Measurements from ENCODE around the gene CSNK1G1.

CSNK1G1 gene

DNA sequence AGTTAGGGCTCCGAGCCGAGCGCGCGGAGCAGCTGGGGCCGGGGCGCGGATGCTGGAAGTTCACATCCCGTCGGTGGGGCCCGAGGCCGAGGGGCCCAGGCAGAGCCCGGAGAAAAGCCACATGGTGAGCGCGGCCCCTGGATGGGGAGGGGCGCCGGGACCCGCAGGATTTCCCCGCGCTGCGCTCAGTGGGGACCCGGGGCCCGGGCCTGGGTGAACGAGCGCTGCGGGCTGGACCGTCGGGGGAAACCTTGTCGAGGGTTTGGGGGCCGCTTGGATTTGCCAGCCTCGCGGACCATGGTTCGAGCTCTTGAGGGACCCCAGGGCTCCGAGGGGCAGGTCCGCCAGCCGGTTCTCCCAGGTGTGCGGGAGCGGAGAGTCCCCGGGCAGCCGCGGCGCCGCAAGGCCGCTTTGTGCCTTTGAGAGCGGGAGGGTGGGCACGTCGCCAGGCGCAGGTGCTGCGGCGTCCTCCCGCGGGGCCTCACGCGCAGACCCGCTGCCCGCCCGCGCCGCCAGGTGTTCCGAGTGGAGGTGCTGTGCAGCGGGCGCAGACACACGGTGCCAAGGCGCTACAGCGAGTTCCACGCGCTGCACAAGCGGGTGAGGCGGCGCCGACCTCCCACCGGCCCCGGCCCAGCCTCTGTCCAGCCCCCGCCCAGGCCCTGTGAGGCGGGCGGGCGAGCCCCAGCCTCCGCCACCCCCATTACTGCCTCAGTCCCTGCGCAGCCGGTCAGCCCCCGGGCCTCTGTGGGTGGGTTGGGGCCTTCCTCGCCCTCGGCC lies 204.1 kb downstream of the CSNK1G1 start, which contains the start of gene SNX22:
Gene SNX22 (plus strand): TSS at position 5 of the 780 bp plus-strand sequence. CDS start 45 bp downstream, at position 50.
- DNase-seq = no peak

DNA sequence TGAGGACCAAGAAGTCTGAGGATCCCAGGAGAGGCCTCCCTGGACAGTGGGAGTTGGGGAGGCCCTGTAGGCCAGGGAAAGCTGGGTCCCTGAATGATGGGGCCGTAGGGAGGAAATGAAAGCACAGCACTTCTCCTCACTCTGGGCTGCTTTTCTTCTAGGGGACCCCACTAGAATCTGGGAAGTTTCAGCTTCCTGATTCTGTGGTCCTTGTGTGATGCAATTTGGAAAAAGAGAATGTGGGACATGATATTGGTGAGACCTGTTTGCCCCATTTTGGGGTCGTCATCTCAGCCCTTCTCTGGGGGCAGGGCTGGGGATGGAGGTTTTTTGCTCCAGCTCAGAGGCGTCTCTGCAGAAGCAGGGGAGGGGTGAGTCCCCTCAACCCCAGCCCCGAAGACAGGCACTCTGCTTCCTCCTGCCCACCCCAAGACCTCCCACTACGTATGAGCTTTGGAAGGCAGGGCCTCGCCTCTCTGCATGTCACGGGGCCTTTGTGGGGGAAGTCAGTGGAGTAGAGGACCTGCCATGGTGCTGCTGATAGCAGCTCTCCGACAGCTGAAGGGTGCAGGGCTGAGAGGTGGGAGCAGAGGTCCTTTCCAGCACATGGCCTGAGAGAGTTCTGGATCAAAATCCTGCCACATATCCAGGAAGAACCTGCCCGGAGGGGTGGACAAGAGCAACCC lies 205.9 kb downstream of the CSNK1G1 start:
- DNase-seq = no peak

DNA sequence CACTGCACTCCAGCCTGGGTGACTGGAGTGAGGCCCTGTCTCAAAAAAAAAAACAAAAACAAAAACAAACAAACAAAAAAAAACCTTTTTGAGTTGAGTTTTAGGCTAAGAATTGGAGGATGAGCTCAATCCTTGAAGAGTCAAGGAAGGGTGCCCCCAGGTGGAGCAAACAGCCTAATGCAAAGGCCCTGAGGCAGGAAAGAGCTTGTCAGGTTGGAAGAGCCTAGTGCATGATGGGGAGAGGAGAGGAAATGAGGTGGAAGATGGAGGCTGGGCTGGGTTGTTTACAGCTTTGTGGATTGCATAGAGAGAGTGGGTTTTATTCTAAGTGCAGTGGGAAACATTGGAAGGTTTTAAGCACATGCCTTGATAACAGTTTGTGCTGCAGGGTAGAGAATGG lies 206.5 kb downstream of the CSNK1G1 start:
- DNase-seq = no peak

DNA sequence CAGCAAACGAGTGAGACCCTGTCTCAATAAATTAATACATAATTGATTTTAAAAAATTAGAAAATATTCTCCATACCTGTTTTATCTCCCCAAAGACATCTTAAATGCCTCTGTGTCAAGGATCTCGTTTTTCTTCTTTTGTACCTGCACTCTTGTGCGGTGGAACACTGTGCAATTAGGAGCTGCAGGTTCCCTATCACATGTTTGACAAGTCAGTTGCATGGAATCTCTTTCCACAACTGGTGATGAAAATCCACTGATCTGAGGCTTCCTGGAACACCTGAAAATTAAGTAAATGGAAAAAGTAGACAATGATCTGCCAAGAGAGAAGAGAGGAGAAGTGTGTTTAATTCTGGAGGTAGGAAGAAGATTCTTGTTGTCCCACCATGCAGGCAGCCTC lies 207.4 kb downstream of the CSNK1G1 start:
- DNase-seq = no peak

DNA sequence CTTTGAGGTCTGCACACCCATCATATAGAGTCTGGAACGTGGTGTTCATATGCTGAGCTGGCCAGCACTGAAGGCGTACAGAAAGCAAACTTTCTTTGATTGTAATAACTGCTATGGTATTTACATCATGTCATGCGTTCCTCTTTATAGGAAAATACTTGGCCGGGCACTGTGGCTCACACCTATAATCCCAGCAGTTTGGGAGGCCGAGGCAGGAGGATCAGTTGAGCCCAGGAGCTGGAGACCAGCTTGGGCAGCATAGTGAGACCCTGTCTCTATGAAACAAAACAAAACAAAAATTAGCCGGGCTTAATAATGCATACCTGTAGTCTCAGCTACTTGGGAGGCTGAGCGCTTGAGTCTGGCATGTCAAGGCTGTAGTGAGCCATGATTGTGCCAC lies 207.8 kb downstream of the CSNK1G1 start:
- no peak for DNase-seq

DNA sequence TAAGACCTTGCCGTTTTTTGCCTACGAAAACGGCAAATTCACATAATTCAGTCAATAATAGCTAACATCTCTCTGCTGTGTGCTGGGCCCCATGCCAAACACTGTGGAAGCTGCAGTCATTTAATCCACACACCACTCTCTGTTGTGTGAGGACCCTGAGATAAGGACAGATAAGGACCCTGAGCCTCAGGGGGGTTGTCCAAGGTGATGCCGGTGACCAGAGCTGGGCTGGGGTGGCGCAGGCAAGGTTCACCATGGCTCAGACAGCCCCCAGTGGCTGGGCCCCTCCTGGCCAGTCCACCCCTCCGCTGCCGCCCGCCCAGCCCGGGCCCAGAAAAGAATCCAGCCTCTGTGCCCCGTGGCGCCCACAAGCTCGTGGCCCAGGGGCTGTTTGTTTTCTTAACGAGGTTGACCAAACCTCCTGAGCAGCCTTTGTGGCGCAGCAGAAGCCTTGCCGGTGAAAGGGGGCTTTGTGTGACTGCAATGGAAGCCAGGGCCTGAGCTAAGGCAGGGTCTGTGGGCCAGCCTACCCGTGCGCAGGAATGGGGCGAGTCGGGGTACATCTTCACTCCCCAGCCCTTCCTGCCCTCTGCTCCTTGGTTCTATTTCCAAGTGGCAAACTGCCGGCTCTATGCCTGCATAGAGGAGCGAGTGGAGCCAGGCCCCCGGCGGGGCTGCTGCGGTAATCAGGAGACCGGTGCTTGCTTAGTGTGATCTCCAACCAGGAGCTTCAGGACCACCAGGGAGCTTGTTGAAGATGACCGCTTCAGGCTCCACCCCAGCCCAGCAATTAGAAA lies 208.9 kb downstream of the CSNK1G1 start:
- DNase-seq = no peak

DNA sequence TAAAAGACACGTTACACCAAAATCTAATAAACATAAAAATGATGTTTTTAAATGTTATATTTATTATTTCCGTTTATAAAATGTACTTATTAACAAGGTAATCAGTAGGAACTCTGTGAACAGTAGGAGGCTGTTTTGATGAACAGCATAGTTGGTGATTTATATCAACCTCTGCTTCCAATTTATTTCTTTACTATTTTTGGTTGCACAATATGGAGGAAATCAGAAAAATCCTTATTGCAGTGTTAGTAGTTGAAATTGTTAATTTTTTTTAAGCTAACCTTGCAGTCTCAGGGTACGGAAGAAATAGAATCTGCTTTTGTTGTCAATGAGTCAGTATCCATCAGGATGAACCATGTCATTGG lies 209.5 kb downstream of the CSNK1G1 start:
- no peak for DNase-seq

DNA sequence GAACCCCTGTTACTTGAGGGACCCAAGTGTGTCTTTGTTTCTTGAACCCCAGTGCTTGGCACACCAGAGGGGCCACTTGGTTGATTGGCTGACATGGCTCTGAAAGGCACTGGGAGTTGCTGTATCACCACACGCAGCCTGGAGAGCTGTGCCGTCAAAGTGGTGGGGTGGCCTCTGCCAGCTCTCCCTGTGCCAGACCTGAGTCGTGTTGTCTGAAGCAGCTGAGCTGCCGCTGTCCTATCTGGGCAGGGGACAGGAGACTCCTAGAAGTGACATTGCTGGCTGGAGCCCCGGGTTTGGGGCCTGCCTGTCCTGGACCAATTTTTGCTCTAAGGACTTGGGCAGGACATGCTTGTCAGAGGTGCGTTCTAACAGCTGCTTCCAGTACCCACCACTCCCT lies 209.9 kb downstream of the CSNK1G1 start:
- no peak for DNase-seq

DNA sequence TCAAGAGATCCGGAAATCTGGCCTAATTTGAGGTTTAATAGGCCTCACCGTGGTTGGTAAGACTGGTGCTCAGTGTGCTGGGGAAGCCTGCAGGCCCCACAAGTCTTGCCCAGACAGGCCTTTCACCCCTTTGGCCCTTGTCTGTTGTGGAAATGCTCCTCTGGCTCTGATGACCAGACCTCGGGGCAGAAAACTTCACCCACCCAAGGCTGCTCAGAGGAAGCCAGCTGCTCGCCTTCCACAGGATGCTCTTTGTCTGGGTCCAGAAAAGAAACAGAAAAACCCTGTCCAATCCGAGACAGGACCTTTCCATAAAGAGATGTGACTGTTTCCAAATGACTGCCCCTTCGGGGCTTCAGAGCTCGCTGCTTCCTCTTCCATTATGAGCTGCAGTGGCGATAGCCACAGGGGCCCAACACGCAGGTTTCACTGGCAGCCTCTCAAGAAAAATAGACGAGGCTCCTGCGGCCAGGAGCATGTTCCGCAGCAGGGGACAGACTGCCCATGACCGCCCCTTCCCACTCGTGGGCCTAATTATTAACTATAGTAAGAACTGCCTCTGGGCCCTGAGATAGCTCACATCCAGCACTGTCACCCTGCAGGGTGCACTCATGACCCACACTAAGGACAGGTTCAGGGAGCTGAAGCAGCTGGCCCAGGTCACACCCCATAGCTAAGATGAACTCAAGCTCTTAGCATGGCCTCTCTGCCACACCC lies 211.2 kb downstream of the CSNK1G1 start:
- no peak for DNase-seq

DNA sequence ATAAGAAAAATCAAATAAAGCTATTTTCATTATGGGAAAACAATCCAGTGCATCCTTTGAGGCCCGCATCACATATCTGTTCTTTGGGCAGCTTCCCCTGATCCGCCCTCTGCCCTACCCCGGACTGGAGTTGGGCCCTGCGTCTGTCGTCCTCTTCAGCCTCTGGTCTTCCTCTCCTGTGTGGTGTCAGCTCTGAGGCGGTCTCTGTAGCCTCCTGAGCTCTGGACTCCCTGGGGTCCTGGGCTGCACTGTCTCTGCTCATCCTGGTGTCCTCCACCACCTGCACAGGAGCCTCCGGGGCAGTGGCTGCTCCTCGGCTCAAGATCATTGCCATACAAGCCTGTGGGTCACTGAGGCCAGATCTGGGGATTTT lies 211.8 kb downstream of the CSNK1G1 start:
- DNase-seq = no peak

DNA sequence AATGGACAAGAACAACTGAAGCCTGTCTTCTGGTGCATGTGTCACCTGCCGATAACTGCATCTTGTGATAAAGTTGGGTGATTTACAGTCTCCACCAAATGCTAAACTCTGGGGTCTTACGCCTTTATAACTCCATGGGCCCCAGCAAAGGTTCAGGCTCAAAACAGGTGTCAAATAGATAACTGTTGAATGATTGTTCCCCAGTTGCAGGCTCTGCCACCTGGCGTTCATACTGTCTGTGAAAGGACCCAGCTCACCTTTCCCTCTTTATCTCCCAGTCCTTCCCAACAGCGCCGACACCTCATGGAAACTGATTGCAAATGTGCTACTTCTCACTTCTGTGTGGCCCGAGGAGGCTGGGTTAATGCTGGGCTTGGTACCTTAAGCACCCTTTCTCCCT lies 212.7 kb downstream of the CSNK1G1 start:
- no peak for DNase-seq

DNA sequence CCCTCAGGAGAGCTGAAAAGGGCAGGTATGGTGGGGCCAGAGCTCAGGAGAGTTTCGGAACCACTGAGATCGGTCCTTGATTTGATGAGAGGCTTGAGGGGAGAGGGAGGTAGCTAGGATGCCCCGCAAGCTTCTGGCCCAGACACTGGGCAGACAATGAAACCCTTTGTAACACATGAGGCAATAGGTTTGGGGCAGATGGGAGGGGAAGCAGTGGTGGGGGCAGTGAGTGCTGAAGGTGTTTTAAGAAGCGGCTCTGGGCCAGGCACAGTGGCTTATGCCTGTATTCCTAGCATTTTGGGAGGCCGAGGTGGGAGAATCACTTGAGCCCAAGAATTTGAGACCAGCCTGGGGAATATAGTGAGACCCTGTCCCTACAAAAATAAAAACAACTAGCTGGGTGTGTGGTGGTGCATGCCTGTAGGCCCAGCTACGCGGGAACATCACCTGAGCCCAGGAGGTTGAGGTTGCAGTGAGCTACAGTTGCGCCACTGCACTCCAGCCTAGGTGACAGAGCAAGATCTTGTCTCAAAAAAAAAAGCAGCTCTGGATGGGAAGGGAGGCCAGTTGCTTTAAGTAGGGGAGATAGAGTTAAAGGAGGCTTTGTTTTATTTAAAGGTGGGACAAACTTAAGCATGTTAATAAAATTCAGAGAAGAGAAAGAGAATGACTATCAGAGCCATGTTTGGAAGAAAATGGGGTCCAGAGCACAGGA lies 214.0 kb downstream of the CSNK1G1 start:
- no peak for DNase-seq

DNA sequence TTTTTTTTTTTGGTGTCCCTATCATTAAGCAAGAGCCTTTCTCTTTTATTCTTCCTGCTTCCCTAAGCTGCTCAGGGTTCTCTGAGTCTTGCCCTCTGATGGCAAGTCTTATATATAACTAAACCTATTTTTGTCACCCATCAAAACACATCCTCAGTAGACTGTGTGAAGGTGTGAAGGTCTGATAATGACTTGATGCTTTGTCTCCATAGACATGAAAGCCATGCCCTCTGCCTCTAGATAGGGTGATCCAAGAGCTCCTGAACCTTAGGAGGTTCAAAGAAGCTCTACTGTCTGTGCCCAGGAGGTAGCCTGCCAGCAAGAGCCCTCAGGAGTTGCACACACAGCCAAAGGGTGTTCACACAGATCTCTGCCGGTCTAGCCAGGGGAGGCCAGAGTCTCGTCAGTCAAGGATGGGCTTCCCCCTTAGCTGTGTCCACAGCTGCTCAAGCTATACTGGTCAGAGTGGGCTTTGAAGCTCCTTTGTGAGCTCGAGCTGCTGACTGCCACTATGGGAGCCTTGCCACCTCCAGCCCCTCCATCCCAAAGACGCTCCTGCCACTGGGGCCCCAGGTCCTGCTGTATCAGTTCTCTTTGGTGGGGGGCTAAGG lies 217.5 kb downstream of the CSNK1G1 start:
- no peak for DNase-seq

DNA sequence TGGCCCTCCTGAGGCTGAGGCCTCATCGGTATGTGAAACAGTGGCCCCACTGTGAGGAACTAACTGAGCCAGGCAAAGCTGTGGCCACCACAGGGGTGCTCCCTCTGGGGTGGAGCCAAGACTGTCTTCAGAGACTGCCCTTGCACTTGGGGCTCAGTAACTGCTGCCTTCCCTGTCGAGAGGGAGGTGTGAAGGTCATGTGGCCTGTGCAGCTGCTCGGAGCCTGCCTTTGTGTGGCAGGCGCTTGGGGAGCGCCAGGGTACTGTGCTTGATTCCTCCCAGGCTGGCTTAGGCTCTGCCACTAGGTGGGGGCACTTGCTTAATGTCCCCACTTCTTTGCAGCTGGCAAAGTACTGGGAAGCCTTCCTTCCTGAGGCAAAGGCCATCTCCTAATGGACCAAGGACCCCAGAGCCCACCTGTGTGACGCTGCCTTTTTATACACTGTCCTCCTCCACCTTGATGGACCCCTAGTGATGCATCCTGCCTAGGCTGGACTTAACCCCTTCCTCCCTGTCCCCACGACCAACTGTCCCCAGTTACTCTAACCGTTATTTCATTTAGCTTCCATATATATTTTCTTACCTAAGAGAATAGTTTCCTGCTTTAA lies 218.6 kb downstream of the CSNK1G1 start:
- no peak for DNase-seq

DNA sequence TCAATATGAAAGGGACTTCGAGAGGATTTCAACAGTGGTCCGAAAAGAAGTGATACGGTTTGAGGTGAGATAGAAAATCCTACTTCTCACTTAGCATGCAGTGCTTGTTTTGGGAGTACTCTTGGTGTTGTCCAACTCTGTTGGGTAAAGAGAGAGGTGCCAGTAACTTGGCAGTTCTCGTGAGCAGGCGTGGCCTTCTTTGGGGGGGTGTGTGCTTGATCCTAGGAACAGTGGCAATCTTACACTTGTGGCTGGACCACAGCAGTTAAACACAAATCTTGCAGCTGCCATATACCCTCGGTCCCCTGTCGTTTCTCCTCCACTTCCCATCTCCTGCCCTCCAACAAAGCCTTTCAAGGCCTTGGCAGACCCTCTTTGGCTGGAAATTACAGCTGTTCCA lies 219.6 kb downstream of the CSNK1G1 start:
- DNase-seq = no peak

DNA sequence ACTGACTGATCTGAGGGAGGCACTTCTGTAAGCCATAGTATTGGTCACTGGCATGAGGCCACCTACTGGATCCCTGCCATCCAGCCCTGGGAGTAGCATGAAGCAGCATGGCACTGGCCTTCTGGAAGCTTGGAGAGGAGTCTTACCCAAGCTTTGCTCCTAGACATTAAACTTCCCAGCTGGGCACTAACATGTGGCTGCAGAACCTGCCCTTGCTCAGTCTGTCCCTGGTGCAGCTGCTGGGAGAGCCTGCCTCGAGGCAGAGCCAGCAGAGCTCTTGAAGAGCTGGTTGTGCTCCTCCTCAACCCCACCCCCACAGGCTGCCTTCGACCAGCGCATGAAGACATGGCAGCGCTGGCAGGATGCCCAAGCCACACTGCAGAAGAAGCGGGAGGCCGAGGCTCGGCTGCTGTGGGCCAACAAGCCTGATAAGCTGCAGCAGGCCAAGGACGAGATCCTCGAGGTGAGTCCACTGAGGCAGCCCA lies 221.6 kb downstream of the CSNK1G1 start:
- no peak for DNase-seq

DNA sequence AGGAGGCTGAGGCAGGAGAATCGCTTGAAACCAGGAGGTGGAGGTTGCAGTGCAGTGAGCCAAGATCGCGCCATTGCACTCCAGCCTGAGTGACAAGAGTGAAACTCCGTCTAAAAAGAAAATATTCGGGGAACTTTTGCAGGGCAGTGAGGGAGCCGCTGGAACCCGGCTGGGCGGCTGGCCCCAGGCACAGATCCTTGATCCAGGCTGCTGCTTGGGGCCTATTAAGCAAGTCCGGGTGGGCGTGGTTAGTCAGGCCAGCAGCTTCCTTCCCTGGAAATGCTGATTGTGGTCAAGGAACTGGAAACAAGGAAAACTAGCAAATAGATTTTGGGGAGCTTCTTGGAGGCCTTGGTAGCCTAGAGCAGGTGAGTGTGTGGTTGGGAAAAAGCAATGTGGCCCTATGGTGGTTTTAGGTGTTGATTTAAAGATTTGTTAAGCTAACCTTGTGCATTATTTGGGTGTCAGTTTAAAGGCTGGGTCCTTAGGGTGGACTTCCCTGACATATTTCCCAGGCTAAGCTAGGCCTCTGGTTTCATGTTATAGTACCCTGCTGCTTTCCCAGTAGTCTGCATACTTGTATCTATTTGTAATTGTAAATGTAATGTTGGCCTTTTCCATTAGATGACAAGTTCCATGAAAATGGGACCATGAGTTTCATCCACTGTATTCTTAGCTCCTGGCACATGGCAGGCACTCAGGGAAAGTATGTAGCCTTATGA lies 222.2 kb downstream of the CSNK1G1 start:
- DNase-seq = no peak

DNA sequence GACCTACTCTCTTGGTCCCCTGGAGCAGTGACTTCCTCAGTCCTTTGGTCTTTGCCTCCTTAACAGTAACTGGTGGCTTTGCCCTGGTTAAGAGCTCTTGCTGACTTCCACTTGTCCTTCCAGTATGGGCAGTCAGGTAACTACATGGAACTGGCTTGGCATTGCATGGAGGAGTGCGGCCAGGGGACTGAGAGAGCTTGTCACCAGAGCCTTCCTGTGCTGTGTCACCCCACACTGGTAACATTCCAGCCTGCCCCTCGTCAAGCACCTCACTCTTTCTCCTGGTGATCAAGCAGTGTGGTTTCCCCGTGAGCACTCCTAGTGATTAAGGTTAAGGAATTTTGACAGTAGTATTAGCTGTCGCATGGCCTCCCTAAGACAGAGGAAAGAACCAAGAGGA lies 223.8 kb downstream of the CSNK1G1 start:
- no peak for DNase-seq

DNA sequence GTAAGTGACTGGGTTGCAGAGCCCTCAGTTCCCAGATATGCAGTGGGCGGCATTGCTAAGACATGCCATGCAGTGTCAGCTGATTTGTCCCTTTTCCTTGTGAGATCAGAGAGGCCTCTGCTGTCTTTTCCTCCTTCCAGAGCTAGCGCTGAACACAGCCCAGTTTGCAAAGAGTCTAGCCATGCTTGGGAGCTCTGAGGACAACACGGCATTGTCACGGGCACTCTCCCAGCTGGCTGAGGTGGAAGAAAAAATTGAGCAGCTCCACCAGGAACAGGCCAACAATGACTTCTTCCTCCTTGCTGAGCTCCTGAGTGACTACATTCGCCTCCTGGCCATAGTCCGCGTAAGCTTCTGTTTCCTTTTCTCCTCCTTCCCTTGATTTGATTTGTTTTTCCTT lies 224.4 kb downstream of the CSNK1G1 start:
- no peak for DNase-seq

DNA sequence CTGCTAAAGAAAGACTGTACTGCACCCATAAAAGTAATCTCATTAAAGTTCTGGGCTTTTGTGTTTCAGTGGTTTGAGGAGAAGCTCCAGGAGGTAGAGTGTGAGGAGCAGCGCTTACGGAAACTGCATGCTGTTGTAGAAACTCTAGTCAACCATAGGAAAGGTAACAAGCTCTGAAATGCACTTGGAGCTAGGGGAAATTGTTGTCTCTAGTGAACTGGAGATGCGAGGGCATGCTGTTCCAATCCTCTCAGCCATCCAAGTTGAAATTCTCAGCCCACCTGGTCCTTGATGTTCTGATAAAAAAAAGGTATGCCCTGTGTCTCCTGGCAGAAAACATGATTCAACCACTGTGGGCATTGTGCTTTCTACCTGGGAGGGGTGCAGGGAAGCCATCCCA lies 225.8 kb downstream of the CSNK1G1 start:
- DNase-seq = no peak
